Breast epithelium (tissue), 3 donors: ENCODE data around the gene ZMYND8.

Experiments
- CTCF ChIP-seq, 3 donors: fragments of 450-650 bp; IDR thresholded peaks; one replicate each; pipeline ENCODE4 v1.5.1; 2016 to 2017; ENCODE audit warnings: antibody characterized with exemption in 3 of 3, mild to moderate bottlenecking in 3 of 3, moderate library complexity in 3 of 3
- POLR2A ChIP-seq: fragments of 450-650 bp; IDR thresholded peaks from one replicate; pipeline ENCODE4 v1.6.1; 2016; ENCODE audit warnings: antibody characterized with exemption, mild to moderate bottlenecking, moderate library complexity
- POLR2AphosphoS5 ChIP-seq, 3 donors: sonication (generic); formaldehyde crosslinking; IDR thresholded peaks; one replicate each; pipeline ENCODE4 v1.6.1; 2017; ENCODE audit warnings: antibody characterized with exemption in 3 of 3

DNA sequence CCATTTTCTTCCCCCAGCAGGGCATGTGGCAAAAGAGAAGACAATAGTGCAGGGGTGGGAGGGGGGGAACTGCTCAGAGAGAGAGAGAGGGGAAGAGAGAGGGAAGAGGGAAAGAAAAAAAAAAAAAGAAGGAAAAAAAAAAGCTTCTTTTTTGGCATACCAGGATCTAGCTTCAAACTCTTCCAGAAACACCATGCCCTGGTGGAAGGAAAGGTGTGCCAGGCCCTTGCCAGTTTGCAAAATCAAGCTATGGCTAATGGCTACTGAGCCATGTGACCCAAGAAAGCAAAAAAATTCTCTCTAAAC, 326 bp downstream of the ZMYND8 start:
- TF ChIP-seq CTCF (IDR thresholded peaks at IDR 0.05) (no peak), POLR2A (no peak), POLR2AphosphoS5 (IDR thresholded peaks at IDR 0.05) (no peak)
